GM21825 (cell line): ENCODE results near the gene KLHL13.

Experiments used
- ATAC-seq: cut with Tn5 transposase; IDR thresholded peaks from one replicate; pipeline ENCODE4 v1.9.1; 2021; ENCODE audit warnings: mild to moderate bottlenecking, moderate library complexity; ENCODE audit not compliant: unreplicated experiment

Gene KLHL13

GRCh38 chrX:117895418-117895817 lies 221.2 kb downstream of the KLHL13 start:
- no peak for ATAC-seq

- ATAC-seq = no peak
Measured at GRCh38 chrX:117892469-117892868, 224.1 kb downstream of the KLHL13 start.

GRCh38 chrX:117871796-117872195 lies 244.8 kb downstream of the KLHL13 start:
- ATAC-seq = no peak

GRCh38 chrX:117860517-117860916 lies 256.1 kb downstream of the KLHL13 start:
- no peak for ATAC-seq

- ATAC-seq = no peak
Measured at GRCh38 chrX:117854806-117855205, 261.8 kb downstream of the KLHL13 start.

GRCh38 chrX:117851025-117851424 lies 265.6 kb downstream of the KLHL13 start:
- no peak for ATAC-seq
